Measurements from ENCODE around the gene LUC7L3.
"Not testable (repeated sequence)": the region's sequence is repeated elsewhere in the genome, so short reads cannot be mapped to it uniquely, and the experiment has no call there.

The LUC7L3 gene

GRCh38 chr17:50712641-50713040 is 6.8 kb upstream of the LUC7L3 start:
- DNase-seq (ENCODE audit: low read depth) = no peak
- no peak for TF ChIP-seq CTCF (IDR thresholded peaks at IDR 0.05; ENCODE audit: low read length, missing control alignments)
- H3K4me3 ChIP-seq (replicated peaks; ENCODE audit: low read depth, low read length) = no peak overlapping the region

GRCh38 chr17:50715471-50715870 is 3.9 kb upstream of the LUC7L3 start:
- TF ChIP-seq CTCF (IDR thresholded peaks at IDR 0.05; ENCODE audit: low read length, missing control alignments) = no peak
- H3K4me3 ChIP-seq (replicated peaks; ENCODE audit: low read depth, low read length) = no peak overlapping the region
- DNase-seq (ENCODE audit: low read depth) = no peak

GRCh38 chr17:50719924-50720794 is 756 bp downstream of the LUC7L3 start:
- DNase-seq (ENCODE audit: low read depth) = no peak
- H3K4me3 ChIP-seq (replicated peaks; ENCODE audit: low read depth, low read length) = peak overlapping the region; percentile 71
- TF ChIP-seq CTCF (IDR thresholded peaks at IDR 0.05; ENCODE audit: low read length, missing control alignments) = no peak

GRCh38 chr17:50721194-50722010 is 2.0 kb downstream of the LUC7L3 start:
- no peak for TF ChIP-seq CTCF (IDR thresholded peaks at IDR 0.05; ENCODE audit: low read length, missing control alignments)
- DNase-seq (ENCODE audit: low read depth) = no peak
- H3K4me3 ChIP-seq (replicated peaks; ENCODE audit: low read depth, low read length) = peak overlapping the region; percentile 71

GRCh38 chr17:50722746-50723145 is 3.3 kb downstream of the LUC7L3 start:
- TF ChIP-seq CTCF (IDR thresholded peaks at IDR 0.05; ENCODE audit: low read length, missing control alignments) = no peak
- no peak for DNase-seq (ENCODE audit: low read depth)
- H3K4me3 ChIP-seq (replicated peaks; ENCODE audit: low read depth, low read length) = no peak overlapping the region

- not testable (repeated sequence) for DNase-seq (ENCODE audit: low read depth); H3K4me3 ChIP-seq (replicated peaks; ENCODE audit: low read depth, low read length)
Measured at GRCh38 chr17:50724622-50725021, 5.2 kb downstream of the LUC7L3 start.

All from fibroblast of pulmonary artery (primary cell).